Skeletal muscle cell (primary cell): Measurements from ENCODE around the gene SPRED2.

ENCODE experiments used
- DNase-seq: peaks from one replicate; pipeline ENCODE4 v3.0.0-alpha.2; 2010; ENCODE audit warnings: low read depth
- H3K4me3 ChIP-seq: 2 replicates; pipeline ENCODE4 v1.5.1; 2011; ENCODE audit warnings: low read depth, mild to moderate bottlenecking, control low read depth, low read length, moderate library complexity

The SPRED2 gene

DNA sequence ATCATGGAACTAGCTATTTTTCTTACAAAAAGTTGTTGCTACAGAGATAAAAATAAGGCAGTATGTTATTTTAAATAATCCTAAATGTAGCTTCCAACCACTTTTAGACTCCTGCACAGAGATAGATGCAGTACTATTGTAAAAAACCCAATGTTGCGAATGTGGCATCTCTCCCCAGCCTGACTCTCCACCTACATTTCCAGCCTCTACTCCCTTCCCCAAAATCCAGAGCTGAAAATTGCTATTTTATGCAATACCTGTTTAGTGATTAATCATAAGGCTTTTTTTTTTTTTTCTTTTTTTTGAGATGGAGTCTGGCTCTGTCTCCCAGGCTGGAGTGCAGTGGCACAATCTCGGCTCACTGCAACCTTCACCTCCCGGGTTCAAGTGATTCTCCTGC is 39.4 kb downstream of the SPRED2 start:
- no peak for DNase-seq
- H3K4me3 ChIP-seq, result no peak overlapping the region

DNA sequence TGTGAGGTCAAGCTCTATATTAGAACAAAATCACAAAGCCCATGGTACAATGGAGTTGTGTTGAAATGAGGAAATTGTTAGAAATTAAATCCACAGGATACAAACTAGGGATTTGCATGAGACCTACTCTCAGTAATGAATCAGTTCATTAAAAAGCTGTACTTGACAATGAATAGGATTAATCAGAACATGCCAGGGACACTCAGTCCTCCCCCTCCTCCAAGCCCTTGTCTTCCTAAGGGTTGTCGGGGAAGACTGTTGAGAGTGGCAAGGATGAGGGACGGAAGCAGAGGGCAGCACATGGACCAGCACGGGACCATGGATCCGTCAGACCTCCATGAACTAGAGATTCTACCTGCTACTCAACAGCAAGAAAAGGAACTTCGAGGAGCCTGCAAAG is 39.8 kb downstream of the SPRED2 start:
- no peak overlapping the region for H3K4me3 ChIP-seq
- no peak for DNase-seq

DNA sequence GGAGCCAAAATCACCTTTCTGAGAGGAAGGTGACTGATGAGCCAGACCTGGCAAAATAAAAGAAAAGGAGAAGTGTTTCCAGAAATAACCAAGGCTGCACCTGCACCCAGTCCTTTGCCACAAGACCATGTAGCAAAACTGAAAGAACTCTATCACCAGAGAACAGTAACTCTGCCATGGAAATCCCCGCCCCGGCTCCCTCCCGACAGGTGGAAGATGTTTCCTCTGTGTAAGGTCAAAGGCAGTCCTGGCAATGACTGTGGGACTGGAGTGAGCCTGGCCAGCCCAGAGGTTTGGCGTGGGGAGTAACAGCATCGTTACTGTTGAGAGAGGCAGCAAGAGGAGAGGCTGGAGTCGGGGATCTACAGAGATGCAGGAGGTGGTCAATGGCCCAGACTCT is 42.3 kb downstream of the SPRED2 start:
- no peak overlapping the region for H3K4me3 ChIP-seq
- no peak for DNase-seq

DNA sequence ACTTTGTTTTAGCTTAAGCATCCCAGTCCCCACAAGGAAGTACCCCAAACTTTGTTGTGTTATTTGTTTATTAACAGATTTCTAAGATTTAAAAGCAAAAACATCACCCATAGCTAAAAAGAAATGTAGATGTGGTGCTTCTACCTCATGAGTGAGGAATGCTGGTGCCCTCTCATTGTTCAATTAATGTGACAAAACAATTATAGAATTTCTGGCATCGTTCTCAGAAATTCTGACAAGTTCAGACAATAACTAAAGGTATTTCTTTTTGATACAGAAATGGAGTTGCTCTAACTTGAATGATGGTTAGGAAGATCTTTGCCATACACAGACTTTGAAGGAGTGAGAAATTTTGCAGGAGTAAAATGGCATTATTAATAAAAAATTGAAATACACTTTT is 42.9 kb downstream of the SPRED2 start:
- no peak overlapping the region for H3K4me3 ChIP-seq
- no peak for DNase-seq

DNA sequence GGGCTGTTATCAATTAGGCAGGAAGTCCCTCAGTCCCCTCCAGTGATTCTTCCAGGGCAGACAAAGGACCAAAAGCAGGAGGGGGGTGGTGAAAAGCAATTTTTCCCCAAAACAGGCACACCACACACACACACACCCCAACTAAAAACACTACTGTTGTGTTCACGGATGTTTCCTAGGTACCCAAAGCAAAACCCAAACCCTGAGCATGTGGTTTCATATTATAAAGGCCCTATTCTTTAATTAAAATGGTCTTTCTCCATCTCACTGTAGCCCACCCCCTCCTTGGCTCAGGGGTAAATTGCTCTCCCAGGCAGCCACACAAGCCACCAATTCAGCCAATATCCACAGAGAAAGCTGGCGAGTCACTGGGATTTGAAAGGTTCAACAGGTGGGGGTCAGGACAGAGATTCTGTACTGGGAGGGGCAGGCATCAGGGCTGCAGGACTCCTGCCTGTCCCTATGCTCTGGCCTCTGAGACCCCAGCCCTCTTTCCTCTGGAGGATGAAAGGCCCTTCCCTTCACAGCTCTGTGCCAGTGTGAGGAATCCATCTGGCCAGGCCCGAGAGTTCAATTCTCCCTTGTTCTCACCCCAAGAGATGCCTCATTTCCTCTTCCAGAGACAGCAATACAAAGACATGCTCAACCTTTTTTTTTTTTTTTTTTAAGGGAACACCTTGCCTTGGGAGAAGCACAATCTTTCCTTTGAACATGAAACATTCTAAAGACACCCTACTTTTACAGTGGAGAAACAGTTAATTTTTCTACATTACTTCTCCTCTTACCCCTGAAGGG is 43.6 kb downstream of the SPRED2 start:
- no peak for DNase-seq
- no peak overlapping the region for H3K4me3 ChIP-seq

DNA sequence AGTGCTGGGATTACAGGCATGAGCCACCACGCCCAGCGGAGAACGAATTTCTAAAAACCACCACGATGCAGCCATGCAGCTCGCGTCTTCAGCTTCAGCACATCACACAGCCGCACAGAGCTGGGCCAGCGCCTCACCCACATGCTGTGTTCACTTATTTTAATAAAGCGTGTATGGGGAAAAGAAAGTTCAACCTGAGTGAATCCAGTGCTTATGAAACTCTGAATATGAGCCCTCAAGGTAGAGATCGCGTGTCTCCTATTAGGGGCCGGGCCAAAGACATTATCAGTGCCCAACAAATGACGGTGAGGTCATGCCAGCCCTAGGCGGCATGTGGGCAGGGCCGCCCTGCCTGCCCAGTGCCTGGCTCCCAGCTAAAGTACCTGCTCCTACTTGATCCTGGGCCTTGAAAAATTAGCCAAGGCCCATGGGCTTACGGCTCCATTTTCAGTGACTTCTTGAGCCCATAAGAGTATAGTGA is 44.3 kb downstream of the SPRED2 start:
- no peak for DNase-seq
- no peak overlapping the region for H3K4me3 ChIP-seq

DNA sequence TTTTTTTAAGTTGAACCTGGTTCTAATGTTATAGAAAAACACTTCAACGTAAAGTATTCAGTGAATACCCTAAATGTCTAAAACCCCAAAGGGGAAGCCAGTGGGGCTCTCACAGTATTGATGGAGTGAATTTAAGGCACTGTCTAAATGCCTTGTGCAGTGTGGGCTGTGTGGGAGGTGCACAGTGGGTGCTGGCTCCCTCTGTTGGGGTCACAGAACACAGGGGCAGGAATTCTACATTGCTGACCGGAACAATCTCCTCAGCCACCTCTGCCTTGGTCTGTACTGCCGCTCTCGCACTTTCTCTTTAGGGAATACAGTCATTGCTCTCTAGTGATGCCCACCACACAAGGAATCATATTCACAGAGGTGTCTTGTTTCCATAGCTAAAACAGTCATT is 45.4 kb downstream of the SPRED2 start:
- no peak overlapping the region for H3K4me3 ChIP-seq
- no peak for DNase-seq

DNA sequence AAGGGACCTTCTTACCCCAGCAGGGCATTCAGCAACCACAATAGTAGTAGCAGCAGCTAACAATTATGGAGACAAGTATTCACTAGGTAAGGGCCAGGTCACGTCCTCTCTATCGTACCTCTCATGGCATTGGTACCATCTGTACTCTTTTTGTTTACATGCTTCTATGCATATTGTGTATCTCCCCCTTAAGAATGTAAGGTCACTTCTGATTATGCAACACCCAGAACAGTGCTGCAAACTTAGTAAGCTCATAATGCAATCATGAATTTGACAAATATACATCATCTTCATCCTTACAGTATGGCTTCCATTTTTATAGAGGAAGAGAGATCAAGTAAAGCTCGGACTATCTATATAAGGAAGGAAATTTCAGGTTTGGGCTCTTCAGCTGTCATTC is 46.1 kb downstream of the SPRED2 start:
- no peak overlapping the region for H3K4me3 ChIP-seq
- DNase-seq, result no peak

DNA sequence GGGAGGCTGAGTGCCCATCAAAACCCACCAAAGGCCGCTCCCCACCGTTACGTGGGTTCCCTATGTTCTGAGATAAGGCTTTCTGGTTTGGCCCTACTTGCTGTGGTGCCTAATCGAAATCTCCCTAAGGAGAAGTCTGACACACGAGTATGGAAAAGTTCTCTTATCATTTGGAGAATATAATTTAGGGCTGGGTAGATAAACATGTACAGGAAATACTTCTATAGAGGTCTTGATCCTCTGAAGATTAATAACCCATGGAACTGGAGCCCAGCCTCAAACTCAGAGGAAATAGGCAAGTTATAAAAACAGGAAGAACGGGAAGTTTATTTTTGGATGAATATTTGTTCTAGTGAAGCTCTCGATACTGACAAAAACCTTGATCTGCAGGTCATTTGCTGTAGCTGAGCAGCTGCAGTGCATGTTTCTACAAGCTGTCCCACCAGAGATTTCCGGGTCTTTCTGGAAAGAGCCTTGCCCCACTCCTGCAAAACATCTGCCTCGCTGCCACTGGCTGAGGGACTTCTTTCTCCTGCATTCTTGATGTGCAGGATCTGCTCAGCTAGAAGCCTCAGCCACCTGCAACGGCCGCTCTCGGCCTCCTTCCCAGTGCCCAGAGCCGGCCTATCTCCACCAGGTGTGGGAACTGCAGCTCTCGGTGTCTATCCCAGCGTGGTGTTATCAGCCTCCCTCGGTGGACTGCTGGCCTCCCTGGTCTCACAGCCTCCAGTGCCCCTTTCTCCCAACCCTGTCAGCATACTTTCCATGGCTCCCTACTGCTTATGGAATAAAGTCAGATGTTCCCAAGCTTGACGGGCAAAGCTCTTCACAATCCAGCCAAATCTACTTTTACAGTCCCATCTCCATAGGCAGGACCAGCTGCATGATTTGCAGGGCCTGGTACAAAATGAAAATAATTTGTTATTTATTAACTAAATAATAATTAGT is 48.6 kb downstream of the SPRED2 start:
- DNase-seq, result no peak
- no peak overlapping the region for H3K4me3 ChIP-seq

DNA sequence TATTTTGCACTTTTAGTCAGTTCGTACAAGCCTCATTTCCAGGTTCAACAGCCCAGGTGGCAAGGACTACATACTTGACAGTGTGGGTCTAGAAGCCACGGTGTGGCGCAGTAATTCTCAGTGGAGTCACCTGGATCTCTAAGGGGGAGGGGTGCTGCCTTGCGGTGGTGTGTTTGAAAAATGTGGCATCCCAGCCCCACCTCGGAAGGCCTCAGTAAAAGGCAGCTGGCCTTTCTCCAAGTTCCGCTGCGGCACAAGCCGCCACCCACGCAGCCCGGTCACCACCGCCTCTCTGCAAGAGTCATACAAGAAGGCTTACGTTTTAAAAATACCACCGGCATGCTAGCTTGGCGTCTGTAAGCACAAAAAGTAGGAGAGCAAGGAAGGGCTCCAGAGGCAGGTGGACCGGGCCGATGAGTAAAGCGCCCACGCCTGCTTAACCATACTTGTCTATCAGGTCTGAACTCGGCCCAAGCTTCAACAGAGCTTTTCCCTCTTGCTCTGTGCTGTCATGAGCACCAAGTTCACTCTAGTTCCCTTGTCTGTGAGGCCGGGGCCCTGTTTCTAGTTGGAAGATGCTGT is 49.5 kb downstream of the SPRED2 start:
- H3K4me3 ChIP-seq, result no peak overlapping the region
- DNase-seq, result peak; percentile 84

DNA sequence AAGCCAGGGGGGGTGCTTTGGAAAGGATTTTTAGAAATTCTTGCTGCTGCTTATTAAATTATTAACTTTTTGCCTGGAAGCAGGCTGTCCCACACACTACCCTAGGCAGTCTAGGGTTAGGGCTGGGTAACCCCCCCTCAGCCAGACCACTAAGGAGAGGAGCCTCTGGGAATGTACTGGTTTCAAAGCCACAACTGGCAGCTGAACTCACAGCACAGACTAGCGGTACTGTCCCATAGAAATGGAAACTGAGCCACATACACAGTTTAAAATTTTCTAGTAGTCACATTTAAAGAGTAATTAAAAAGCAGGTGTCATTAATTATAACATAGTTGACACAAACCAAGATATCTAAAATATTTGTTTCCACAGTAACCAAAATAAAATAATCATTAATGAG is 50.1 kb downstream of the SPRED2 start:
- H3K4me3 ChIP-seq, result no peak overlapping the region
- DNase-seq, result no peak

DNA sequence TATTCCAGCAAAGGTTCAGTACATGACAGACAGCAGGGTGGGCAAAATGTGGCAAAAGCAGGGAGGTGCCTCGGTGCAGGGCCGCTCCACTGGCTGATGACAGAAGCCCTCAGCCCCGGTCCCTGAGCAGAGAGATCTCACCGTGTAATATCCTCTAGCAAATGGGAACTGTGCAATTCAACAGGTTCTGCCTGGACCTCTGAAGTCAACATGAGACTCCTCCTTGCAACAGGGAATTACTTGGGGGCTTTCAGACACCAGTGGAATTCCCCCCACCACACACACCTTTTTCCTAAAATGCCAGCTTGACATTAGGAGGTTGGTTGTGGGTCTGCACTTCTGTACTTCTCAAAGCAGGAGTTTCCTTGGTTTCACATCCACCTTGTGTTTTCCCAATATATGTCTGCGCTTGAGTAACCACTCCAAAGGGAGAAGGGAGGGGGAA is 50.8 kb downstream of the SPRED2 start:
- no peak for DNase-seq
- no peak overlapping the region for H3K4me3 ChIP-seq

DNA sequence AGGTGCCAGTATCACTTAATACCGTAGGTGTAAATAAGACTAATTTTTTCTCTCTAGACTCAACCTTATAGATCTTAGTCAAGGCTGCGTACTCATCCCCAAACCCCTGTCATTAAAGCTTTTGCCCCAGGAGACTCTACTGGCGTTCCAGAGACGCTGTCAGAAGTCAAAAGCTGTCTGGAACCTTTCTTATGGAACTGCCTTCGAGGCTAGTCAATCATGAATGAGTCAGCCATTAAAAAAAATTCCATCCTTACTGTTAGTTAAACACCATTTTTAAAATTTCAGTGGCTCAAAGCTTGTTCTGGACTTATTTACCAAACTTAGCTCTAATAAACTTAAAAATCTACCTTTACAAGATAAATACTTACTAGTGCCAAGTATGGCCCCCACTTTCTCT is 52.1 kb downstream of the SPRED2 start:
- H3K4me3 ChIP-seq, result no peak overlapping the region
- no peak for DNase-seq

DNA sequence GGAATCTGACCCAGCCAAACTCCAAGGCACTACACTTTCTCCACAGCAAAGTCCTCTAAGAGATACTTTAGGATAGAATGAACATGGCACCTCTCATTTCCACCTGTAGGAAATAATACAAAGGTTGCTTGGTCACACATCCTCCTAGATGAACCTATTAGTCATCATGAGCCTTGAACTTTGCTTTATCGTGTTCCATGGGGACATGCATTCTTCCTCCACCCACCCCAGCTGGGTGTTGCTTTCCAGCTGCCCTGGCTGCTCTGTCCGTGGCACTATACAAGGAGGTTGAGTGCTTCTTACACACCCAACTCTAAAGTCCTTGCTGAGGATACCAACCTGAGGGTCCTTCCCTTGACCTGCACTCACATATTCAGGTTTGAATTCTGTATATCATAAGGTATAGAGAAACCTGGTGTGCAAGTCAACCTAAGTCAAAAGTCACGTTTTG is 52.7 kb downstream of the SPRED2 start:
- H3K4me3 ChIP-seq, result no peak overlapping the region
- DNase-seq, result no peak

DNA sequence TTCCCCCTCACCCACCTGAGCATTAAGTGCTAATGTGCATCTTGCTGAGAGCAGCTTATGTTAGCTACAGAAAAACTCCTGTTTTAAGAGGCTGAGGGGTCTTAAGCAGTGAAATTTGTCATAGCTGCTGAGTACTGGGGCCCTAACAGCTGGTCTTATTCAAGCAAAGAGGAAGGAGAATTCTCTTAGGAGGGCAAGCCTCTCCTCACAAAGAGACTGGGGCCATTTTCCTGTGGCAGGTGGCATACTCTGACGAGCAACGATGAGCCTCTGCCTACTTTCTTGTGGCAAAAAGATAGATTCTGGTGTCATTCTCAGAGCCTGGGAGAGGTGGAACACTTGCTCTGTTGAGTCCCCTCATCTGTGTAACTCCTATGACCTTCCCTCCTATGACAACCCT is 53.2 kb downstream of the SPRED2 start:
- DNase-seq, result no peak
- H3K4me3 ChIP-seq, result no peak overlapping the region

DNA sequence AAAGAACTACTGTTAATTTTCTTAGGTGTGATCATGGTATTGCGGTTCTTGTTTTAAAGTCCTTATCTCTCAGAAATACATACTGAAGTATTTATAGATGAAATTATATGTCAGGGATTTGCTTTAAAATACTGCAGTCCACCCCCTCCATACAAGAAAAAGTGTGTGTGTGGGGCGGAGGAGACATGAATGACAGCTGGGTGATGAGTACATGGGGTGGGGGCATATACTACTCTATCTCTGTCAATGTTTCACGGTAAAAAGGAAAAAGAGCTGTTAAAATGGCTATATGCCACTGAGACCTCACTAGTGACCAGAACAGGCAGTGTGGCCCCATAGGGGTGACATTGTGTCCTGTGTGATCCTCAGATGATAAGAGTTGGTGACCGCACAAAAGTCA is 54.1 kb downstream of the SPRED2 start:
- DNase-seq, result no peak
- no peak overlapping the region for H3K4me3 ChIP-seq

DNA sequence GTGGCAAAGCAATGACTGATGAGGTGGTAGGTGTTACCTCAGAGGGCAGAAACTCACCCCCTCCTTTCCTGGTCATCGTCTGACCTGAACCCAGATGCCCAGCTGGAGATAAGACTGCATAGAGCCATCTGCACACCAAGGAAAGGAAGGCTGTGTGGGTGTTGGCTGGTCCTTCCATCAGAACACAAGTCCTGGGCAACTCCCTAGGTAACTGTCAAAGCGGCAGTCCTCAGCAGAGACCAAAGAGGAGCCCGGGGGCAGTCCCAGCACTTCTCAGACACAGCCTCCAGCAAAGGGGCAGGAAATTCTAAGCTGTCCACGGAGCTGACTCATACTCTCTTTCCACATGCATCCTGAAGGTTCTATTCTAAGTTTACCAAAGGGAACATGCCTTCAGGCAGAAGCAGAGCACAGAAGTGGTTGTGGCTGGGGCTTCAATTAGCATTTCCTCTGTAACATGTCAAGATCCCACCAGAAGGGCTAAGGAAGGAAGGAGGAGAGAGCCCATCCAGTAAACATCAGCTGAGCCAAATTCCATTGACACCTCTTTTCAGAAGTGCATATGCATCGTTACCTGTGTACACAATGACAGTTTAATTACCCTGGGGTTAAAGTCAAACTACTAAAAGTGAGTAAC is 54.7 kb downstream of the SPRED2 start:
- H3K4me3 ChIP-seq, result no peak overlapping the region
- DNase-seq, result no peak

DNA sequence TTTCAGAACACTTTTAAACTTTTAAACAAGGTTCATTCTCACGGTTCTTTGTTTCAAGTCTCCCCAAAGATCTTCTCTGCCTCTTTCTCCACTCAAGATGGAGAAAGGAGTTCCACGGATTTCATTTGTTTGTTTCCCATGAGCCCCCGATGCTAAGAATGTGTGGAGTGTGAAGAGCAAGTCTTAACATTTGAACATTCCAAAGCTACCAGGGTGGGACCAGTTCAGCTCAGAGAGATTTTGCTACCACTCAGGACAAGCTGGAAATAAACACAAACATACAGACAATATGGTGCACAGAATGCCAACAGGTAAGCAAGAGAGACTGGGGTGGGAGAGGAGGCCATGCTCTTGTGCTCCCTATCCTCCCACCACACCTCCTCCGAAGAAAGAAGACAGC is 56.7 kb downstream of the SPRED2 start:
- DNase-seq, result no peak
- H3K4me3 ChIP-seq, result no peak overlapping the region

DNA sequence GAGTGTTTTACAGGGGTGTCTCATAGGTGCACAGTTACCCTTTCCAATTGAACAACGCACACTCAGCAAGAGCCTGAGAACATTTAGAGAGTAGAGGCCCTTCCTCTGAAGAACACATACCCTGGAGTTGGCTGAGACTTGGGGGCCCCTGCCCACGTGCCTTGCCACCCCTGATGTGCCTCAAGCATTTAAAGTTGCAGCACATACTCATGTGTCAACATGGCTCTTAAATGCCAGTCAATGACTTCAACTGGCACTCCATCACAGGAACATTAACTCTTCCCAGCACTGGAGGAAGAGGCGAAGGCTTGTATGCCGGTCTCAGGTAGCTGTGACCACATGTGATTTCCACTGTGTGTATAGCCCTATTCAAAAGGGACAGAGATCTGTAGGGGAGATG is 57.4 kb downstream of the SPRED2 start:
- no peak overlapping the region for H3K4me3 ChIP-seq
- no peak for DNase-seq

DNA sequence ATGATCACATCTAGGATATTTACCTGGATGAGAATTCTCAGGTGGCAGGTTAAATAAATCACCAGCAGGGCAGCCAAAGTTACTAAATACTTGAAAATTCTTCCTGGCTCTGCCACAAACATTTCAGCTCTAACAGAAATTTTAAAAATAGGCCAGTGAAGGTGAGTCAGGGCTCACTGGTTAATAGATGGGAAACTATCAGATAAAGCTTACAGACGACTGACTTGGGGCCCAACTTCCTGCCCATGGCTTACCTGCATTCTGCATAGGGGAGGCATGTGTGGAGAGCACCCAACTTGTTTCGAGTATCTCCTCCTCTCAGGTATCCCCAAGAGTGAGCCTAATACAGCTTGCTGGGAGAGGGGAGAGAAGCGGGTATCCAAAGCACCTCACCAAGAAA is 57.8 kb downstream of the SPRED2 start:
- DNase-seq, result no peak
- no peak overlapping the region for H3K4me3 ChIP-seq
